Ishikawa (cell line): ENCODE results near the gene NEURL1.

Source experiments
- CEBPB ChIP-seq: IDR thresholded peaks from 2 replicates; pipeline ENCODE4 v1.6.1; 2012
- EP300 ChIP-seq: IDR thresholded peaks from 2 replicates; pipeline ENCODE4 v1.6.1; 2012; ENCODE audit warnings: borderline replicate concordance
- RAD21 ChIP-seq: IDR thresholded peaks from 2 replicates; pipeline ENCODE4 v1.6.1; 2012; ENCODE audit warnings: low read depth

GRCh38 chr10:103599211-103599610, 105.7 kb downstream of the NEURL1 start:
- TF ChIP-seq EP300 (no peak), RAD21 (no peak), CEBPB (no peak)
